ENCODE measurements around the gene SENP5.

DNA sequence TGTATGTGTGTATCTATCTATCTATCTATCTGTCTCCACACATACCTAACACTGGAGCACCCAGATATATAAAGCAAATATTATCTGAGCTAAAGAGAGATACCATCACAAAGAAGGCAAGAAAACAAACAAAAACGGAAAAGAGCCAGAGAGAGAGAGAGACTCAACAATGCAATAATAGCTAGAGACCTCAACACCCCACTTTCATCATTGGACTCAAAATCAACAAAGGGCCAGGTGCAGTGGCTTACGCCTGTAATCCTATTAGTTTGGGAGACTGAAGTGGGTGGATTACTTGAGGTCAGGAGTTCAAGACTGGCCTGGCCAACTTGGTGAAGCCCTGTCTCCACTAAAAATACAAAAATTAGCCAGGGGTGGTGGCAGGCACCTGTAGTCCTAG is 51.2 kb downstream of the SENP5 start:
- TF ChIP-seq EZH2phosphoT487 (IDR thresholded peaks at IDR 0.05; ENCODE audit: borderline replicate concordance), result no peak
- TF ChIP-seq, protein P1, sequence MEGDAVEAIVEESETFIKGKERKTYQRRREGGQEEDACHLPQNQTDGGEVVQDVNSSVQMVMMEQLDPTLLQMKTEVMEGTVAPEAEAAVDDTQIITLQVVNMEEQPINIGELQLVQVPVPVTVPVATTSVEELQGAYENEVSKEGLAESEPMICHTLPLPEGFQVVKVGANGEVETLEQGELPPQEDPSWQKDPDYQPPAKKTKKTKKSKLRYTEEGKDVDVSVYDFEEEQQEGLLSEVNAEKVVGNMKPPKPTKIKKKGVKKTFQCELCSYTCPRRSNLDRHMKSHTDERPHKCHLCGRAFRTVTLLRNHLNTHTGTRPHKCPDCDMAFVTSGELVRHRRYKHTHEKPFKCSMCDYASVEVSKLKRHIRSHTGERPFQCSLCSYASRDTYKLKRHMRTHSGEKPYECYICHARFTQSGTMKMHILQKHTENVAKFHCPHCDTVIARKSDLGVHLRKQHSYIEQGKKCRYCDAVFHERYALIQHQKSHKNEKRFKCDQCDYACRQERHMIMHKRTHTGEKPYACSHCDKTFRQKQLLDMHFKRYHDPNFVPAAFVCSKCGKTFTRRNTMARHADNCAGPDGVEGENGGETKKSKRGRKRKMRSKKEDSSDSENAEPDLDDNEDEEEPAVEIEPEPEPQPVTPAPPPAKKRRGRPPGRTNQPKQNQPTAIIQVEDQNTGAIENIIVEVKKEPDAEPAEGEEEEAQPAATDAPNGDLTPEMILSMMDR (conservative IDR thresholded peaks at IDR 0.05; ENCODE audit: low read length), result no peak

Data from Loucy (cell line).